ENCODE measurements around the gene TMEM130. TPM values are rescaled to one million over a fixed set of nuclear protein-coding genes. Genes with fewer than 3 reads are reported as not detected.
A peak's percentile ranks its signal among the peaks of the same experiment; 100 is the strongest.

The TMEM130 gene
- total and polyA plus RNA-seq, 10 of the 15 experiments (the other 5 are each of a cell fraction or from before 2014, with no cell fraction given), result 0.04 to 0.15 (median 0.11) TPM; not detected in 7

DNA sequence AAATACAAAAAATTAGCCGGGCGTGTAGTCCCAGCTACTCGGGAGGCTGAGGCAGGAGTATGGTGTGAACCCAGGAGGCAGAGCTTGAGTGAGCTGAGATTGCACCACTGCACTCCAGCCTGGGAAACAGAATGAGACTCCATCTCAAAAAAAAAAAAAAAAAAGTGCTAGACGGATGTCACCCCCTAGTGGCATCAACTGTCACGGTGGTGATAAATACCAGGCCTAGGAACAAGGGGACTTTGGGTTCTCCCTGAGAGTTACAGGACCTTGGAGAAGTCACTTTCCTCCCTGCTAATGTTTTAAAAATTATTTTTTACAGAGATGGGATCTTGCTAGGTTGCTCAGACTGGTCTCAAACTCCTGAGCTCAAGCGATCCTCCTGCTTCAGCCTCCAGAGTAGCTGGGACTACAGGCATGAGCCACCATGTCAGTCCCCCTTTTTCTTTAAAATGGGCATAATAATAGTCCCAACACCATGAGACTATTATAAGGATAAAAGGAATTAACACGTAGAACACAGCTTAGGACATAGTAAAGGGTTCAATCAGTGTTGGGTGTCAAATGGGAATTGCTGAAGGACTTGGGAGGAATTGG is 2.6 kb upstream of the TMEM130 start:
- no peaks in the 10 kb centered on the region for H4K20me1 ChIP-seq (ENCODE audit: control insufficient read depth, insufficient read depth)
- no peaks in the 10 kb centered on the region for H3K79me2 ChIP-seq (ENCODE audit: control insufficient read depth, insufficient read depth, low read length)
- peaks cover 6 to 13% of the 10 kb centered on the region in 2 experiments; a peak in 3 of 4 replicates for H3K27me3 ChIP-seq (replicated peaks in 1 of 2; ENCODE audit: control insufficient read depth in 2 of 2, insufficient read depth in 2 of 2, low read length in 1 of 2)
- 40% methylated on average over 5 of the region's 7 CpGs for WGBS (ENCODE audit: insufficient coverage, insufficient replicate concordance, low lambda C conversion rate, missing lambda C conversion rate)
- no peak overlapping the region for H3K4me3 ChIP-seq
- intact Hi-C loops (cut with micrococcal nuclease; ENCODE audit: unreplicated experiment) (no loop called here), in situ Hi-C loops (cut with MboI) (no loop called here)
- peak; percentile 66 for ATAC-seq
- ChIA-PET POLR2A (interaction anchor here (0.6 to 0.9 kb wide), 3 partner anchors 16 to 286 kb away, joined by 3 to 6 read pairs (median 4); no protein-coding TSS in a partner anchor), SMC1A (ENCODE audit: uncharacterized antibody, unreplicated experiment) (interaction anchor here (0.6 kb wide), 1 partner anchor 785 kb away, joined by 3 read pairs; no protein-coding TSS in a partner anchor), CTCF (interaction anchor here (0.6 to 2.7 kb wide), 9 partner anchors 11 to 446 kb away, joined by 3 to 6 read pairs (median 3); no protein-coding TSS in a partner anchor), RAD21 (ENCODE audit: unreplicated experiment) (interaction anchor here (0.7 kb wide), 1 partner anchor 437 kb away, joined by 3 read pairs; no protein-coding TSS in a partner anchor)
- no peak overlapping the region for H3K27ac ChIP-seq (ENCODE audit: control insufficient read depth, insufficient read depth)
- H3K9ac ChIP-seq (ENCODE audit: control insufficient read depth, insufficient read depth, low read length), result no peak overlapping the region
- BruUV-seq (replicated peaks), result no TSS peak
- no peak for FAIRE-seq
- H3K4me1 ChIP-seq (ENCODE audit: control insufficient read depth, insufficient read depth, low read length), result 0 out of 2 replicates have a peak, but pooled peaks cover 8% of the 10 kb centered on the region
- H3K9me3 ChIP-seq (replicated peaks; ENCODE audit: control insufficient read depth, insufficient read depth, low read length), result no peaks in the 10 kb centered on the region
- no peak overlapping the region for H3K4me2 ChIP-seq (ENCODE audit: control insufficient read depth, insufficient read depth)
- no peaks in the 10 kb centered on the region for H3K36me3 ChIP-seq (ENCODE audit: control insufficient read depth in 2 of 2, insufficient read depth in 2 of 2, low read length in 1 of 2)
- DNase-seq (ENCODE audit: low read depth, low spot score), result no peak
- H2AFZ ChIP-seq (ENCODE audit: control insufficient read depth, low read depth, low read length), result no peak overlapping the region
- TF ChIP-seq BCL11A (IDR thresholded peaks at IDR 0.05; ENCODE audit: low read depth, low read length), result no peak
- no peak for TF ChIP-seq NR2F1 (conservative IDR thresholded peaks at IDR 0.05)
- no peak for TF ChIP-seq BMI1 (IDR thresholded peaks at IDR 0.05; ENCODE audit: borderline replicate concordance)
- TF ChIP-seq RAD21 (IDR thresholded peaks at IDR 0.05; ENCODE audit: insufficient read depth, low read depth, low read length), result peak; percentile 48
- no peak for TF ChIP-seq NFYA (IDR thresholded peaks at IDR 0.05; ENCODE audit: borderline replicate concordance, low read depth, low read length)
- TF ChIP-seq POLR2A (IDR thresholded peaks at IDR 0.05; ENCODE audit: low read depth, low read length), result no peak
- TF ChIP-seq, protein P1, sequence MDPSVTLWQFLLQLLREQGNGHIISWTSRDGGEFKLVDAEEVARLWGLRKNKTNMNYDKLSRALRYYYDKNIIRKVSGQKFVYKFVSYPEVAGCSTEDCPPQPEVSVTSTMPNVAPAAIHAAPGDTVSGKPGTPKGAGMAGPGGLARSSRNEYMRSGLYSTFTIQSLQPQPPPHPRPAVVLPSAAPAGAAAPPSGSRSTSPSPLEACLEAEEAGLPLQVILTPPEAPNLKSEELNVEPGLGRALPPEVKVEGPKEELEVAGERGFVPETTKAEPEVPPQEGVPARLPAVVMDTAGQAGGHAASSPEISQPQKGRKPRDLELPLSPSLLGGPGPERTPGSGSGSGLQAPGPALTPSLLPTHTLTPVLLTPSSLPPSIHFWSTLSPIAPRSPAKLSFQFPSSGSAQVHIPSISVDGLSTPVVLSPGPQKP (IDR thresholded peaks at IDR 0.05; ENCODE audit: low read depth, low read length), result no peak
- TF ChIP-seq, protein P2, sequence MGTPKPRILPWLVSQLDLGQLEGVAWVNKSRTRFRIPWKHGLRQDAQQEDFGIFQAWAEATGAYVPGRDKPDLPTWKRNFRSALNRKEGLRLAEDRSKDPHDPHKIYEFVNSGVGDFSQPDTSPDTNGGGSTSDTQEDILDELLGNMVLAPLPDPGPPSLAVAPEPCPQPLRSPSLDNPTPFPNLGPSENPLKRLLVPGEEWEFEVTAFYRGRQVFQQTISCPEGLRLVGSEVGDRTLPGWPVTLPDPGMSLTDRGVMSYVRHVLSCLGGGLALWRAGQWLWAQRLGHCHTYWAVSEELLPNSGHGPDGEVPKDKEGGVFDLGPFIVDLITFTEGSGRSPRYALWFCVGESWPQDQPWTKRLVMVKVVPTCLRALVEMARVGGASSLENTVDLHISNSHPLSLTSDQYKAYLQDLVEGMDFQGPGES (IDR thresholded peaks at IDR 0.05), result no peak
- TF ChIP-seq, protein P3, sequence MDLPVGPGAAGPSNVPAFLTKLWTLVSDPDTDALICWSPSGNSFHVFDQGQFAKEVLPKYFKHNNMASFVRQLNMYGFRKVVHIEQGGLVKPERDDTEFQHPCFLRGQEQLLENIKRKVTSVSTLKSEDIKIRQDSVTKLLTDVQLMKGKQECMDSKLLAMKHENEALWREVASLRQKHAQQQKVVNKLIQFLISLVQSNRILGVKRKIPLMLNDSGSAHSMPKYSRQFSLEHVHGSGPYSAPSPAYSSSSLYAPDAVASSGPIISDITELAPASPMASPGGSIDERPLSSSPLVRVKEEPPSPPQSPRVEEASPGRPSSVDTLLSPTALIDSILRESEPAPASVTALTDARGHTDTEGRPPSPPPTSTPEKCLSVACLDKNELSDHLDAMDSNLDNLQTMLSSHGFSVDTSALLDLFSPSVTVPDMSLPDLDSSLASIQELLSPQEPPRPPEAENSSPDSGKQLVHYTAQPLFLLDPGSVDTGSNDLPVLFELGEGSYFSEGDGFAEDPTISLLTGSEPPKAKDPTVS (IDR thresholded peaks at IDR 0.05; ENCODE audit: low read depth, low read length), result no peak
- TF ChIP-seq, protein P4, sequence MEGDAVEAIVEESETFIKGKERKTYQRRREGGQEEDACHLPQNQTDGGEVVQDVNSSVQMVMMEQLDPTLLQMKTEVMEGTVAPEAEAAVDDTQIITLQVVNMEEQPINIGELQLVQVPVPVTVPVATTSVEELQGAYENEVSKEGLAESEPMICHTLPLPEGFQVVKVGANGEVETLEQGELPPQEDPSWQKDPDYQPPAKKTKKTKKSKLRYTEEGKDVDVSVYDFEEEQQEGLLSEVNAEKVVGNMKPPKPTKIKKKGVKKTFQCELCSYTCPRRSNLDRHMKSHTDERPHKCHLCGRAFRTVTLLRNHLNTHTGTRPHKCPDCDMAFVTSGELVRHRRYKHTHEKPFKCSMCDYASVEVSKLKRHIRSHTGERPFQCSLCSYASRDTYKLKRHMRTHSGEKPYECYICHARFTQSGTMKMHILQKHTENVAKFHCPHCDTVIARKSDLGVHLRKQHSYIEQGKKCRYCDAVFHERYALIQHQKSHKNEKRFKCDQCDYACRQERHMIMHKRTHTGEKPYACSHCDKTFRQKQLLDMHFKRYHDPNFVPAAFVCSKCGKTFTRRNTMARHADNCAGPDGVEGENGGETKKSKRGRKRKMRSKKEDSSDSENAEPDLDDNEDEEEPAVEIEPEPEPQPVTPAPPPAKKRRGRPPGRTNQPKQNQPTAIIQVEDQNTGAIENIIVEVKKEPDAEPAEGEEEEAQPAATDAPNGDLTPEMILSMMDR (IDR thresholded peaks at IDR 0.05 in 2 of 3, conservative IDR thresholded peaks at IDR 0.05 in 1 of 3; ENCODE audit: control insufficient read depth in 2 of 3, extremely low read depth in 1 of 3, insufficient read depth in 1 of 3, low read depth in 3 of 3, low read length in 3 of 3), result peak; percentile 18 to 45 (median 40)
- no peak for TF ChIP-seq CHD4 (IDR thresholded peaks at IDR 0.05)
- TF ChIP-seq ZNF384 (IDR thresholded peaks at IDR 0.05; ENCODE audit: borderline replicate concordance, low read depth, low read length), result peak; percentile 67
- TF ChIP-seq, protein P5, sequence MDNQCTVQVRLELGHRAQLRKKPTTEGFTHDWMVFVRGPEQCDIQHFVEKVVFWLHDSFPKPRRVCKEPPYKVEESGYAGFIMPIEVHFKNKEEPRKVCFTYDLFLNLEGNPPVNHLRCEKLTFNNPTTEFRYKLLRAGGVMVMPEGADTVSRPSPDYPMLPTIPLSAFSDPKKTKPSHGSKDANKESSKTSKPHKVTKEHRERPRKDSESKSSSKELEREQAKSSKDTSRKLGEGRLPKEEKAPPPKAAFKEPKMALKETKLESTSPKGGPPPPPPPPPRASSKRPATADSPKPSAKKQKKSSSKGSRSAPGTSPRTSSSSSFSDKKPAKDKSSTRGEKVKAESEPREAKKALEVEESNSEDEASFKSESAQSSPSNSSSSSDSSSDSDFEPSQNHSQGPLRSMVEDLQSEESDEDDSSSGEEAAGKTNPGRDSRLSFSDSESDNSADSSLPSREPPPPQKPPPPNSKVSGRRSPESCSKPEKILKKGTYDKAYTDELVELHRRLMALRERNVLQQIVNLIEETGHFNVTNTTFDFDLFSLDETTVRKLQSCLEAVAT (IDR thresholded peaks at IDR 0.05), result no peak
- TF ChIP-seq RAD51 (IDR thresholded peaks at IDR 0.05), result no peak

Measured in GM12878 (cell line).